Suprapubic skin (tissue), 3 donors: ENCODE results near the gene CDC42EP4.

Source experiments
- CTCF ChIP-seq, 2 donors: fragments of 200-600 bp in 1 of 2; fragments of 450-650 bp in 1 of 2; sonication (generic) in 1 of 2; IDR thresholded peaks; one replicate each; pipeline ENCODE4 v1.5.1; 2016 to 2019; ENCODE audit warnings: antibody characterized with exemption in 2 of 2, mild to moderate bottlenecking in 1 of 2, moderate library complexity in 1 of 2
- POLR2A ChIP-seq, 2 donors: fragments of 450-650 bp; IDR thresholded peaks; one replicate each; pipeline ENCODE4 v1.6.1; 2017; ENCODE audit warnings: antibody characterized with exemption in 2 of 2, mild to moderate bottlenecking in 2 of 2, moderate library complexity in 2 of 2

GRCh38 chr17:73357318-73357717 is 45.5 kb upstream of the CDC42EP4 start:
- TF ChIP-seq CTCF (IDR thresholded peaks at IDR 0.05), result no peak
- TF ChIP-seq POLR2A (IDR thresholded peaks at IDR 0.05), result no peak
